Coronary artery (tissue), 2 donors: Measurements from ENCODE around the gene ZMIZ2.

ENCODE experiments used
- DNase-seq: peaks from one replicate; pipeline ENCODE4 v3.0.0-alpha.2; 2017; ENCODE audit warnings: low spot score
- H3K27ac ChIP-seq, 2 donors: fragments of 200-600 bp; sonication (generic); one replicate each; pipeline ENCODE4 v1.5.1; 2016 to 2019
- H3K4me3 ChIP-seq: fragments of 200-600 bp; sonication (generic); 2 replicates; pipeline ENCODE4 v1.5.1; 2016; ENCODE audit warnings: mild to moderate bottlenecking, moderate library complexity
- TF ChIP-seq, protein P1 (sequence below): fragments of 200-600 bp; sonication (generic); IDR thresholded peaks from one replicate; pipeline ENCODE4 v1.5.1; 2019; ENCODE audit warnings: antibody characterized with exemption

The ZMIZ2 gene

GRCh38 chr7:44764081-44764480 is 15.4 kb downstream of the ZMIZ2 start:
- Histone ChIP-seq H3K4me3 (no peak overlapping the region), H3K27ac (no peak overlapping the region)
- TF ChIP-seq, protein P1, sequence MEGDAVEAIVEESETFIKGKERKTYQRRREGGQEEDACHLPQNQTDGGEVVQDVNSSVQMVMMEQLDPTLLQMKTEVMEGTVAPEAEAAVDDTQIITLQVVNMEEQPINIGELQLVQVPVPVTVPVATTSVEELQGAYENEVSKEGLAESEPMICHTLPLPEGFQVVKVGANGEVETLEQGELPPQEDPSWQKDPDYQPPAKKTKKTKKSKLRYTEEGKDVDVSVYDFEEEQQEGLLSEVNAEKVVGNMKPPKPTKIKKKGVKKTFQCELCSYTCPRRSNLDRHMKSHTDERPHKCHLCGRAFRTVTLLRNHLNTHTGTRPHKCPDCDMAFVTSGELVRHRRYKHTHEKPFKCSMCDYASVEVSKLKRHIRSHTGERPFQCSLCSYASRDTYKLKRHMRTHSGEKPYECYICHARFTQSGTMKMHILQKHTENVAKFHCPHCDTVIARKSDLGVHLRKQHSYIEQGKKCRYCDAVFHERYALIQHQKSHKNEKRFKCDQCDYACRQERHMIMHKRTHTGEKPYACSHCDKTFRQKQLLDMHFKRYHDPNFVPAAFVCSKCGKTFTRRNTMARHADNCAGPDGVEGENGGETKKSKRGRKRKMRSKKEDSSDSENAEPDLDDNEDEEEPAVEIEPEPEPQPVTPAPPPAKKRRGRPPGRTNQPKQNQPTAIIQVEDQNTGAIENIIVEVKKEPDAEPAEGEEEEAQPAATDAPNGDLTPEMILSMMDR, result no peak
- no peak for DNase-seq

DNA sequence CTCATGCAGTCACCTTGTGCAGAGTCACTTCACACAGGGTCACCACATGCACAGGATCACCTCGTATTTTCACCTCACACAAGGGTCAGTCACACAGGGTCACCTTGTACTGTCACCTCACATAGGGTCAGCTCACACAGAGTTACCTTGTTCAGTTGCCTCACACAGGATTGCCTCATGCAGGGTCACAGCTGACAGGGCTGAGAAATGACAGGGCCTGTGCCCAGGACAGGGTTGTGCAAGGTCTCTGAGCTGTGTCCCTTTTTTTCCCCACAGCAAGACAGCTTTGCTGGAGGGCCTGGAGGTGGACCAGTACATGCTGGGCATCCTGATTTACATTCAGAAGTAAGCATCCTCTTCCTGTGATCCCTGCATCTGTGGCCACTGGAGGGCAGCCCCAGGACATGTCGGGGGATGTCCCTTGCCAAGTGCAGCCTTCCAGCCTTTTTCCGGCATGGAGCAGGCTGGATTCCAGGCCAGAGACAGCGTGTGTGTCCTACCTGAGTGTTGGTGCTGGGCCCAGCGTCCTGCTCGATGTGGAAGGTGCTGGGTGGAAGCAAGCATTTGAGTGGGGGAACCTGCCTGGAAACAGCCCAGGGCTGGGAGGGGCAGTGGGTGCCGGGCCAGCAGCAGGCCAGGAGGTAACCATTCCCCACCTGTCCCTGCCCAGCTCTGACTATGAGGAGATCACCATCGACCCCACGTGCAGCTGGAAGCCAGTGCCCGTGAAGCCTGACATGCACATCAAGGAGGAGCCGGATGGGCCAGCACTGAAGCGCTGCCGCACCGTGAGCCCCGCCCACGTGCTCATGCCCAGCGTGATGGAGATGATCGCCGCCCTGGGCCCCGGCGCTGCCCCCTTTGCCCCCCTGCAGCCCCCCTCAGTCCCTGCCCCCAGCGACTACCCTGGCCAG is 16.3 kb downstream of the ZMIZ2 start:
- DNase-seq, result no peak
- H3K4me3 ChIP-seq, result no peak overlapping the region
- TF ChIP-seq, protein P1, result no peak
- H3K27ac ChIP-seq, result no peak overlapping the region

- DNase-seq, result no peak
- H3K27ac ChIP-seq, result no peak overlapping the region
- no peak overlapping the region for H3K4me3 ChIP-seq
- TF ChIP-seq, protein P1, result no peak
Observed at GRCh38 chr7:44765579-44766415, 17.1 kb downstream of the ZMIZ2 start.

DNA sequence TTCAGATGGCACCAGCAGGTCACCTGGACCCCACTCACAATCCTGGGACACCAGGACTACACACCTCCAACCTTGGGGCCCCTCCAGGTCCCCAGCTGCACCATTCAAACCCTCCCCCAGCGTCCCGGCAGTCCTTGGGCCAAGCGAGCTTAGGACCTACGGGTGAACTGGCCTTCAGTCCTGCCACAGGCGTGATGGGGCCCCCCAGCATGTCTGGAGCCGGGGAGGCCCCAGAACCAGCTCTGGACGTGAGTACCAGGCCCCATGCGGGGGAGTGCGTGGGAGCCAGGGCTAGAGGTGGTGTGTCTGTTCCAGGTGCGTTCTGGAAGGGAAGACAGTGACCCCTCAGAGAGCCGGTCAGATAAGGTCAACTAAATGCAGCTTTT is 17.8 kb downstream of the ZMIZ2 start:
- TF ChIP-seq, protein P1, result no peak
- Histone ChIP-seq H3K27ac (no peak overlapping the region), H3K4me3 (no peak overlapping the region)

DNA sequence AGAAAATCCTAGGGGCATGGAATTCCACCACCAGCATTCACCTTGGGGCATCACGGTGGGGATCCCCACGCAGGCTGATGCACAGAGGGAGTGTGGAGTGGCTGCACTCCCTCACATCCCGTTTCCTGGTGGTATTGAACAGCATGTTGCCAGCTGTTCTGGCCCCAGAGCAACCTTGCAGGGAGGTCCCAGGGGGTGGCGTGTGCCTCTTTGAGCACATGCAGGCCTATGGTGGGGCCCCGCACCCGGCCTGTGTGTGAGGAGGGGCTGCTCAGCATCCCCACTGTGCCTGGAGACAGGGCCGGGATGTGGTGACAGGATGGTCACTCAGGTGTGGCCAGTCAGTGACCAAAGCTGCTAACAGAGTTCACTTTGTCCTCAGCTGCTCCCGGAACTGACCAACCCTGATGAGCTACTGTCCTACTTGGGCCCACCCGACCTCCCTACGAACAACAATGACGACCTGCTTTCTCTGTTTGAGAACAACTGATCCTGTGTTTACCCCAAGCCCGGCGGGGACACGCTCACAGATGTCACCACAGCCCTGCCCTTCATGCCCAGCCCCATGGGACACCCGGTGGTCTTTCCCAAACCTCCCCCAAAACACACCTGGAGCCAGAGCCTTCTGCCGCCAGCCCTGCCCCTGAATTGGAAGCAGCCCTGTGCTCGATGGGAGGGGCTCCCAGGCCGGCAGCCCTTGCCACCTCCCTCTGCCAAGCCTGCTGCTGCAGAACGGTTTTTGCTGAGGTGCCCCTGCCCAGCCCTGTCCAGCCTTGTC is 18.7 kb downstream of the ZMIZ2 start:
- TF ChIP-seq, protein P1, result no peak
- DNase-seq, result no peak
- Histone ChIP-seq H3K4me3 (no peak overlapping the region), H3K27ac (peak overlapping the region in 1 of 2 donors; percentile 72)

More for the DNA sequence above, 17.8 kb downstream of the ZMIZ2 start:
- DNase-seq, result no peak

DNA sequence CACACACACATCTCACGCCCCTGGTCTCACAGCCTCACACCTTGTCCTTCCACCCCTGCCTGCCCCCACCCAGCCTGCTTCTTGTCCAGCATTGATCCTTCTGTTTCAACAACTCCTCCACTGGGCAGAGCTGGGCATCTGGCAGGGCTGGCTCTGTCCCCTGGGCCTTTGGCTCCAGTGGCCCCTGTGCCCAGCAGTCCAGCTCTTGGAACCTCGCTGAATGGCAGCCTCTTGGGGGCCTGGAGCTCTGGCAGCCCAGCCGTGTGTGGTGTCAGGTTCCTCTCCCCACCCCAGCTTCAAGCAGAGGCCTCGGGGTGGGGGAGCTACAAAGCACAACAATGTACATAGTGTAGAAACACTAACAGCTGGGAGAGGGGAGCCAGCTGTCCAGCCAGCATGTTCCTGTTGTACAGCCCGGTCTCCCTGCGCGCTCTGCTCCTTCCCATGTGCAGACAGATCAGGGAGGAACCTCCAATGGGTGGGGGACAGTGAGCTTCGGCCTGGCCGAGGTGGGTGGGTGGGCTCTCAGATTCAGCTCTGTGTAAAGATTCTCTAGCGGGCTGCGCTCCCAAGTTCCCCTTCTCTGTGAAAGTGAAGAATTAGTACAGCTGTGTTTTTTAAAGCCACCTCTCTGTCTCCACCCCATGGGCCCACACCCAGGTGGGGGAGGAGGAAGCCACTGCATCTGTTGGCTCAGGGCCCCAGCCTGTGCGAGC is 19.4 kb downstream of the ZMIZ2 start:
- Histone ChIP-seq H3K4me3 (no peak overlapping the region), H3K27ac (peak overlapping the region; percentile 40 to 72)
- DNase-seq, result no peak
- TF ChIP-seq, protein P1, result no peak
